GM06990 (cell line): Measurements from ENCODE around the gene ZBED1.
A peak's percentile ranks its signal among the peaks of the same experiment; 100 is the strongest.
"Not testable (repeated sequence)": the region's sequence is repeated elsewhere in the genome, so short reads cannot be mapped to it uniquely, and the experiment has no call there.

ENCODE experiments used
- DNase-seq: peaks from one replicate; pipeline ENCODE4 v3.0.0-alpha.2; 2011; ENCODE audit not compliant: insufficient read length; ENCODE audit errors: extremely low read depth
- H3K27me3 ChIP-seq: replicated peaks from 2 replicates; pipeline ENCODE4 v1.6.0; 2011; ENCODE audit warnings: low read length; ENCODE audit not compliant: control insufficient read depth, insufficient read depth
- H3K36me3 ChIP-seq: 2 replicates; pipeline ENCODE4 v1.5.1; 2011; ENCODE audit warnings: low read length; ENCODE audit not compliant: control insufficient read depth, insufficient read depth
- H3K4me3 ChIP-seq: replicated peaks from 2 replicates; pipeline ENCODE4 v1.5.1; 2011; ENCODE audit warnings: low read depth, mild to moderate bottlenecking, control low read depth, low read length
- CTCF ChIP-seq: IDR thresholded peaks from 2 replicates; pipeline ENCODE4 v1.5.1; 2011; ENCODE audit warnings: low read length, control low read depth, mild to moderate bottlenecking, inconsistent platforms; ENCODE audit not compliant: insufficient read depth, poor library complexity, severe bottlenecking

The ZBED1 gene

GRCh38 chrX:2469196-2469685 lies 31.5 kb downstream of the ZBED1 start:
- Histone ChIP-seq H3K4me3 (no peak overlapping the region), H3K36me3 (no peaks in the 10 kb centered on the region; the same call in 1 of the 2 replicates), H3K27me3 (no peaks in the 10 kb centered on the region)
- no peak for DNase-seq
- TF ChIP-seq CTCF = no peak

- Histone ChIP-seq H3K4me3 (no peak overlapping the region), H3K36me3 (no peaks in the 10 kb centered on the region; the same call in 1 of the 2 replicates), H3K27me3 (no peaks in the 10 kb centered on the region)
- no peak for TF ChIP-seq CTCF
- DNase-seq = no peak
These were observed 32.2 kb downstream of the ZBED1 start for GRCh38 chrX:2468261-2469195.

GRCh38 chrX:2466876-2467656 lies 33.7 kb downstream of the ZBED1 start:
- no peak for TF ChIP-seq CTCF
- no peak for DNase-seq
- no peaks in the 10 kb centered on the region; the same call in 1 of the 2 replicates for H3K36me3 ChIP-seq
- H3K27me3 ChIP-seq = no peaks in the 10 kb centered on the region
- H3K4me3 ChIP-seq = no peak overlapping the region

- H3K36me3 ChIP-seq = no peaks in the 10 kb centered on the region; the same call in 1 of the 2 replicates
- no peak overlapping the region for H3K4me3 ChIP-seq
- no peak for TF ChIP-seq CTCF
- no peak for DNase-seq
- no peaks in the 10 kb centered on the region for H3K27me3 ChIP-seq
These were observed 36.1 kb downstream of the ZBED1 start for GRCh38 chrX:2464677-2465166.

GRCh38 chrX:2463973-2464676 lies 36.7 kb downstream of the ZBED1 start:
- Histone ChIP-seq H3K4me3 (no peak overlapping the region), H3K27me3 (no peaks in the 10 kb centered on the region), H3K36me3 (no peaks in the 10 kb centered on the region)
- TF ChIP-seq CTCF = no peak
- peak; percentile 35 for DNase-seq

- not testable (repeated sequence) for H3K4me3 ChIP-seq, DNase-seq
These were observed 37.3 kb downstream of the ZBED1 start for GRCh38 chrX:2463481-2463880.

More at GRCh38 chrX:2463481-2463880, 37.3 kb downstream of the ZBED1 start:
- H3K27me3 ChIP-seq, H3K36me3 ChIP-seq: not testable (repeated sequence)
